ENCODE results near the gene APBB1IP. TPM values are rescaled to one million over a fixed set of nuclear protein-coding genes. Genes with fewer than 3 reads are reported as not detected.

The APBB1IP gene
- total and polyA plus RNA-seq, 2 donors (not counting 1 experiment from before 2014, with no cell fraction given), result 60.1 to 97.0 TPM

- H3K4me3 Mint-ChIP-seq, result peak overlapping the region; percentile 9
- H3K4me2 ChIP-seq (replicated peaks; ENCODE audit: low read depth, low read length, poor library complexity, severe bottlenecking), result no peak overlapping the region
- no peaks in the 10 kb centered on the region for H4K20me1 ChIP-seq (ENCODE audit: control insufficient read depth, insufficient read depth, low read length, poor library complexity, severe bottlenecking)
- H3K9me3 Mint-ChIP-seq (ENCODE audit: insufficient read depth), result no peaks in the 10 kb centered on the region
- intact Hi-C loops (cut with micrococcal nuclease), result loop anchor here (5.0 kb wide), 1 partner anchor 149 kb away; no protein-coding TSS in a partner anchor
- peaks cover 58% of the 10 kb centered on the region for H3K4me1 Mint-ChIP-seq
- H3K9me3 ChIP-seq (ENCODE audit: control extremely low read depth in 1 of 3, control insufficient read depth in 2 of 3, insufficient read depth in 1 of 3, low read length in 2 of 3), result no peaks in the 10 kb centered on the region
- ChIA-PET CTCF (interaction anchor here (0.6 to 1.7 kb wide), 4 partner anchors 17 to 51 kb away, joined by 3 to 7 read pairs (median 3); no protein-coding TSS in a partner anchor), POLR2A (interaction anchor here (0.9 kb wide), 1 partner anchor 47 kb away, joined by 4 read pairs; no protein-coding TSS in a partner anchor)
- ATAC-seq (ENCODE audit: low read depth) (no peak), DNase-seq (no peak)
- no peak overlapping the region for H3K9ac ChIP-seq (ENCODE audit: low read length)
- H3K27ac ChIP-seq (ENCODE audit: low read length in 2 of 2), result peak overlapping the region in 1 of 2 donors; percentile 67
- TF ChIP-seq EZH2 (IDR thresholded peaks at IDR 0.05; ENCODE audit: borderline replicate concordance, insufficient read depth, low read depth, low read length, poor library complexity, severe bottlenecking), result no peak
- TF ChIP-seq, protein P1, sequence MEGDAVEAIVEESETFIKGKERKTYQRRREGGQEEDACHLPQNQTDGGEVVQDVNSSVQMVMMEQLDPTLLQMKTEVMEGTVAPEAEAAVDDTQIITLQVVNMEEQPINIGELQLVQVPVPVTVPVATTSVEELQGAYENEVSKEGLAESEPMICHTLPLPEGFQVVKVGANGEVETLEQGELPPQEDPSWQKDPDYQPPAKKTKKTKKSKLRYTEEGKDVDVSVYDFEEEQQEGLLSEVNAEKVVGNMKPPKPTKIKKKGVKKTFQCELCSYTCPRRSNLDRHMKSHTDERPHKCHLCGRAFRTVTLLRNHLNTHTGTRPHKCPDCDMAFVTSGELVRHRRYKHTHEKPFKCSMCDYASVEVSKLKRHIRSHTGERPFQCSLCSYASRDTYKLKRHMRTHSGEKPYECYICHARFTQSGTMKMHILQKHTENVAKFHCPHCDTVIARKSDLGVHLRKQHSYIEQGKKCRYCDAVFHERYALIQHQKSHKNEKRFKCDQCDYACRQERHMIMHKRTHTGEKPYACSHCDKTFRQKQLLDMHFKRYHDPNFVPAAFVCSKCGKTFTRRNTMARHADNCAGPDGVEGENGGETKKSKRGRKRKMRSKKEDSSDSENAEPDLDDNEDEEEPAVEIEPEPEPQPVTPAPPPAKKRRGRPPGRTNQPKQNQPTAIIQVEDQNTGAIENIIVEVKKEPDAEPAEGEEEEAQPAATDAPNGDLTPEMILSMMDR (IDR thresholded peaks at IDR 0.05), result no peak
- H3K36me3 ChIP-seq (replicated peaks in 1 of 2; ENCODE audit: control extremely low read depth in 1 of 2, control insufficient read depth in 1 of 2, extremely low read depth in 1 of 2, insufficient read depth in 2 of 2, low read length in 1 of 2), result peaks cover 0 to 7% of the 10 kb centered on the region in 2 experiments
- H2AFZ ChIP-seq (ENCODE audit: insufficient read depth, low read depth, low read length, poor library complexity, severe bottlenecking), result no peak overlapping the region
- peaks cover 88% of the 10 kb centered on the region for H3K79me2 ChIP-seq (ENCODE audit: control insufficient read depth, insufficient read depth, low read length)
- no peaks in the 10 kb centered on the region for H3K27me3 Mint-ChIP-seq
- H3K4me1 ChIP-seq (ENCODE audit: control insufficient read depth in 2 of 2, insufficient read depth in 2 of 2, low read length in 2 of 2), result peaks cover 48 to 51% of the 10 kb centered on the region in 2 donors
- no peak overlapping the region for H3K4me3 ChIP-seq (ENCODE audit: control extremely low read depth in 1 of 5, extremely low read depth in 1 of 5, insufficient read depth in 1 of 5, low read depth in 2 of 5, low read length in 4 of 5)
- WGBS (ENCODE audit: insufficient coverage), result 93% methylated on average over 6 of the region's 7 CpGs
- peak overlapping the region; percentile 78 for H3K27ac Mint-ChIP-seq
- no peaks in the 10 kb centered on the region for H3K27me3 ChIP-seq (replicated peaks in 1 of 4; ENCODE audit: control extremely low read depth in 1 of 4, control insufficient read depth in 3 of 4, insufficient read depth in 4 of 4, low read length in 3 of 4)
Measured at GRCh38 chr10:26486304-26486703, 48.2 kb downstream of the APBB1IP start.

Measured in B cell (primary cell).